Keratinocyte (primary cell): ENCODE data around the gene GRAMD1A. TPM values are rescaled to one million over a fixed set of nuclear protein-coding genes. Genes with fewer than 3 reads are reported as not detected.
"Not testable (repeated sequence)": the region's sequence is repeated elsewhere in the genome, so short reads cannot be mapped to it uniquely, and the experiment has no call there.

Experiments used
- DNase-seq: peaks from one replicate; pipeline ENCODE4 v3.0.0-alpha.2; 2011; ENCODE audit warnings: low read depth, missing footprints, low spot score
- FAIRE-seq: peaks from 2 replicates; lab custom pipeline; 2011; peaks lifted over from hg19 to GRCh38; lab: Jason Lieb, UNC
- H2AFZ ChIP-seq: 2 replicates; pipeline ENCODE4 v1.6.0; 2012; ENCODE audit warnings: low read length, control low read depth, inconsistent platforms; ENCODE audit not compliant: control insufficient read depth
- H3K27ac ChIP-seq: 2 replicates; pipeline ENCODE4 v1.5.1; 2011; ENCODE audit warnings: low read length; ENCODE audit not compliant: control insufficient read depth, insufficient read depth
- H3K27me3 ChIP-seq: 3 replicates; pipeline ENCODE4 v1.6.0; 2011; ENCODE audit warnings: low read length; ENCODE audit not compliant: control insufficient read depth, insufficient read depth; ENCODE audit errors: extremely low read depth
- H3K36me3 ChIP-seq, 2 experiments: 2 replicates in 1 of 2; 3 replicates in 1 of 2; pipeline ENCODE4 v1.5.1; 2011; ENCODE audit warnings: low read length in 2 of 2, mild to moderate bottlenecking in 1 of 2; ENCODE audit not compliant: control insufficient read depth in 2 of 2, insufficient read depth in 2 of 2; ENCODE audit errors: extremely low read depth in 1 of 2
- H3K4me1 ChIP-seq: 3 replicates; pipeline ENCODE4 v1.5.1; 2011; ENCODE audit warnings: low read length; ENCODE audit not compliant: control insufficient read depth, insufficient read depth; ENCODE audit errors: extremely low read depth
- H3K4me2 ChIP-seq: 3 replicates; pipeline ENCODE4 v1.6.0; 2011; ENCODE audit warnings: low read depth, low read length; ENCODE audit not compliant: control insufficient read depth, insufficient read depth; ENCODE audit errors: extremely low read depth
- H3K4me3 ChIP-seq, 3 experiments: fragments of 200-600 bp in 1 of 3; sonication (generic) in 1 of 3; 2 replicates in 2 of 3; 3 replicates in 1 of 3; pipeline ENCODE4 v1.5.1; 2011 to 2016; ENCODE audit warnings: low read length in 3 of 3, mild to moderate bottlenecking in 3 of 3, control low read depth in 2 of 3, inconsistent platforms in 1 of 3, low read depth in 1 of 3, mixed read lengths in 1 of 3, mixed run types in 1 of 3, moderate library complexity in 1 of 3; ENCODE audit not compliant: control insufficient read depth in 2 of 3, insufficient read depth in 2 of 3; ENCODE audit errors: extremely low read depth in 1 of 3
- H3K79me2 ChIP-seq: 2 replicates; pipeline ENCODE4 v1.6.0; 2012; ENCODE audit warnings: low read length; ENCODE audit not compliant: control insufficient read depth, insufficient read depth
- H3K9ac ChIP-seq: 3 replicates; pipeline ENCODE4 v1.6.0; 2011; ENCODE audit warnings: low read length; ENCODE audit not compliant: control insufficient read depth, insufficient read depth; ENCODE audit errors: extremely low read depth
- H3K9me1 ChIP-seq: 3 replicates; pipeline ENCODE4 v1.6.0; 2011; ENCODE audit warnings: low read length; ENCODE audit not compliant: control insufficient read depth, insufficient read depth; ENCODE audit errors: extremely low read depth
- H3K9me3 ChIP-seq: 2 replicates; pipeline ENCODE4 v1.5.1; 2012; ENCODE audit warnings: low read depth, low read length; ENCODE audit not compliant: control insufficient read depth
- H4K20me1 ChIP-seq: 3 replicates; pipeline ENCODE4 v1.6.0; 2011; ENCODE audit warnings: low read length; ENCODE audit not compliant: control insufficient read depth, insufficient read depth; ENCODE audit errors: extremely low read depth
- CTCF ChIP-seq, 3 experiments: IDR thresholded peaks in 1 of 3; conservative IDR thresholded peaks in 1 of 3; optimal IDR thresholded peaks in 1 of 3; 2 replicates in 2 of 3; 3 replicates in 1 of 3; pipeline versions ENCODE3 to v1.5.1; 2011; ENCODE audit warnings: low read length in 3 of 3, mild to moderate bottlenecking in 3 of 3, moderate library complexity in 2 of 3, control low read depth in 1 of 3, inconsistent platforms in 1 of 3; ENCODE audit not compliant: insufficient read depth in 2 of 3; ENCODE audit errors: extremely low read depth in 1 of 3
- EZH2 ChIP-seq: IDR thresholded peaks from one replicate; pipeline ENCODE4 v1.6.1; 2012; ENCODE audit warnings: inconsistent platforms, mild to moderate bottlenecking, low read length, moderate library complexity
- dilution Hi-C: fragments of 300-500 bp; cut with MboI; formaldehyde crosslinking; loops from one replicate; pipeline ENCODE4 v1.7.0; 2020; ENCODE audit warnings: low sequenced_read_pairs; ENCODE audit not compliant: extremely low pct_ligation_motif_present
- polyA plus RNA-seq, 5 experiments: library from polyadenylated mRNA; depleted of rRNA in 3 of 5; stranded (reverse) in 3 of 5; stranded (forward) in 1 of 5; unstranded in 1 of 5; fragments of >200 nt; gene quantifications; 1 replicate in 1 of 5; 2 replicates in 3 of 5; 3 replicates in 1 of 5; pipeline versions ENCODE4 v1.2.1 to v1.2.3, GENCODE V29; 2011 to 2012; ENCODE audit warnings: missing spikeins in 2 of 5, low read depth in 1 of 5, low replicate concordance in 1 of 5

GRAMD1A gene
- polyA plus RNA-seq, 1 donor (not counting 4 experiments of a cell fraction or from before 2014, with no cell fraction given), result 24.6 TPM

DNA sequence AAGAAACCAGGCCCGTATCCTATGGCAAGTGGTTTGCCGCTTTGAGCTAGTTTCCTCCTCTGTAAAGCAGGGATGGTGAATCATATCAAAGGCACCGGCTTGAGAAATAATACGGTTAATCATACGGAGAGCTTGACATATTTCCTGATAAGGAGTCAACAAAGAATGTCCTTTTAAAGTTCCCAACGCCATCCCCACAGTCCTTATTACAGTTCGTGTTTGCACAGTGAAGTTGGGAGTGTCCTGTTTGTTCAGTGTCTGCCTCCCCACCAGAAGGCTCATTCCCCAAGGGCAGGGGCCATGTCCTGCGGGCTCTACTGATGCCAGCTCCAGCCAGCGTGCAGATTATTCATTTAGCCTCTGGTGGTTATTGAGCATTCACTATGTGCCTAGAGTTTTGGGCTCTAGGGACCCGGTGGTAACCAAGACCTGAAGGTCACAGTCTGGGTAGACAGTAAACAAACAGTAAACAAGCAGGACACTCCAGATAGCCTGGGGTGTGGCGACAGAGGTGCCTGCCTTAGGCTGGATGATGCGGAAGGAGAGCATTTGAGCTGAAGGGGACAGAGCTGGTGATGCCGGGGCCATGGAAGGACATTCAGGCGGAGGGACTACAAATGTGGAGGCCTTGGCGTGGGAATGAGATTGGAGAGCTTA, 6.3 kb downstream of the GRAMD1A start:
- H3K27ac ChIP-seq, result no peak overlapping the region

DNA sequence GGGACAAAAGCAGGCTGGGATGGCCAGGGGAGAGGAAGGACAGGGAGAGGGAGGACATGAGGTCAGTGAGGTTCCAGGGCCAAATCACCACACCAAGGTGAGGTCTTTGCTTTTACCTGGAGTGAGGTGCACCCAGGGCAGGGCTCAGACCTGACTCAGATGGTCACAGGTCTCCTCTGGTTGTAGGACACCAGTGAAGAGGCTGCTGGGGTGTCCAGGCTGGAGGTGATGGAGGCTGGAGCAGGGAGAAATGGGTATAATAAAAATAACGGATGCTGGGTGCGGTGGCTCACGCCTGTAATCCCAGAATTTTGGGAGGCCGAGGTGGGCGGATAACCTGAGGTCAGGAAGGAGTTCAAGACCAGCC, 6.9 kb downstream of the GRAMD1A start:
- Histone ChIP-seq H2AFZ (no peak overlapping the region), H3K9me1 (no peaks in the 10 kb centered on the region), H3K79me2 (peaks cover 24% of the 10 kb centered on the region), H3K9me3 (no peaks in the 10 kb centered on the region), H3K36me3 (peaks cover 12 to 17% of the 10 kb centered on the region in 2 experiments), H3K4me3 (no peak overlapping the region), H3K4me2 (no peak overlapping the region), H3K9ac (no peak overlapping the region), H3K4me1 (peaks cover 3% of the 10 kb centered on the region), H3K27ac (no peak overlapping the region), H3K27me3 (no peaks in the 10 kb centered on the region), H4K20me1 (peaks cover 2% of the 10 kb centered on the region)
- dilution Hi-C loops, result no loop called here
- no peak for DNase-seq
- no peak for FAIRE-seq
- TF ChIP-seq CTCF (optimal IDR thresholded peaks at IDR 0.05 in 1 of 3, IDR thresholded peaks at IDR 0.05 in 1 of 3, conservative IDR thresholded peaks at IDR 0.05 in 1 of 3; ENCODE audit: extremely low read depth in 1 of 3, insufficient read depth in 2 of 3, low read length in 3 of 3), result no peak
- TF ChIP-seq EZH2, result no peak

More for the DNA sequence above, 6.3 kb downstream of the GRAMD1A start:
- H2AFZ ChIP-seq, result no peak overlapping the region
- H3K27me3 ChIP-seq, result no peaks in the 10 kb centered on the region
- no peak overlapping the region for H3K4me3 ChIP-seq
- TF ChIP-seq CTCF (optimal IDR thresholded peaks at IDR 0.05 in 1 of 3, IDR thresholded peaks at IDR 0.05 in 1 of 3, conservative IDR thresholded peaks at IDR 0.05 in 1 of 3; ENCODE audit: extremely low read depth in 1 of 3, insufficient read depth in 2 of 3, low read length in 3 of 3), result no peak
- TF ChIP-seq EZH2, result no peak
- dilution Hi-C loops, result no loop called here
- FAIRE-seq (no peak), DNase-seq (no peak)
- peaks cover 10 to 12% of the 10 kb centered on the region in 2 experiments for H3K36me3 ChIP-seq
- H3K9me3 ChIP-seq, result no peaks in the 10 kb centered on the region
- no peak overlapping the region for H3K9ac ChIP-seq
- H4K20me1 ChIP-seq, result peaks cover 2% of the 10 kb centered on the region
- peaks cover 3% of the 10 kb centered on the region for H3K4me1 ChIP-seq
- H3K79me2 ChIP-seq, result peaks cover 27% of the 10 kb centered on the region
- no peak overlapping the region for H3K4me2 ChIP-seq
- no peaks in the 10 kb centered on the region for H3K9me1 ChIP-seq

- H3K4me1 ChIP-seq, FAIRE-seq, H3K9me1 ChIP-seq, H3K27ac ChIP-seq, H3K9ac ChIP-seq, H2AFZ ChIP-seq, DNase-seq, H4K20me1 ChIP-seq, dilution Hi-C loops, H3K9me3 ChIP-seq, H3K4me3 ChIP-seq, H3K4me2 ChIP-seq, H3K27me3 ChIP-seq: not testable (repeated sequence)
- H3K36me3 ChIP-seq, result peaks cover 12 to 22% of the 10 kb centered on the region in 2 experiments
- peaks cover 22% of the 10 kb centered on the region for H3K79me2 ChIP-seq
Measured at GRCh38 chr19:35007427-35007826, 7.3 kb downstream of the GRAMD1A start.
